B cell (primary cell): ENCODE results near the gene ZNF254. TPM values are rescaled to one million over a fixed set of nuclear protein-coding genes. Genes with fewer than 3 reads are reported as not detected.

ENCODE experiments used
- ATAC-seq: fragments of 200-7000 bp; cut with Tn5 transposase; one replicate; pipeline ENCODE4 v1.10.0; 2021; ENCODE audit warnings: low read depth, mild to moderate bottlenecking, moderate number of reproducible peaks, moderate library complexity
- CTCF ChIA-PET: fragments of 350-600 bp; sonication (Branson Sonifier 250); formaldehyde crosslinking; loops from one replicate; lab custom pipeline; 2021; ENCODE audit warnings: antibody characterized with exemption, inconsistent platforms; lab: Charles Lee
- POLR2A ChIA-PET: fragments of 350-600 bp; sonication (Branson Sonifier 250); formaldehyde crosslinking; loops from one replicate; lab custom pipeline; 2021; ENCODE audit warnings: antibody characterized with exemption; lab: Charles Lee
- DNase-seq: peaks from one replicate; pipeline ENCODE4 v3.0.0; 2013
- H2AFZ ChIP-seq: 2 replicates; pipeline ENCODE4 v1.6.1; 2012; ENCODE audit warnings: mild to moderate bottlenecking, low read depth, low read length; ENCODE audit not compliant: insufficient read depth, poor library complexity, severe bottlenecking
- H3K27ac ChIP-seq, 2 donors: 1 replicate in 1 of 2; 2 replicates in 1 of 2; pipeline ENCODE4 v1.5.1; 2012 to 2013; ENCODE audit warnings: low read length in 2 of 2, mild to moderate bottlenecking in 2 of 2, moderate library complexity in 1 of 2
- H3K27me3 ChIP-seq, 4 experiments: fragments of 200-600 bp in 1 of 4; sonication (generic) in 1 of 4; replicated peaks in 1 of 4; 1 replicate in 2 of 4; 2 replicates in 2 of 4; pipeline versions ENCODE4 v1.6.1 to v1.7.0; 2013 to 2016; ENCODE audit warnings: low read length in 3 of 4, mild to moderate bottlenecking in 2 of 4, mixed read lengths in 1 of 4, moderate library complexity in 1 of 4; ENCODE audit not compliant: insufficient read depth in 4 of 4, control insufficient read depth in 3 of 4; ENCODE audit errors: control extremely low read depth in 1 of 4
- H3K36me3 ChIP-seq, 2 experiments: replicated peaks in 1 of 2; 1 replicate in 1 of 2; 2 replicates in 1 of 2; pipeline versions ENCODE4 v1.6.1 to v1.7.1; 2013; ENCODE audit warnings: low read length in 1 of 2; ENCODE audit not compliant: insufficient read depth in 2 of 2, control insufficient read depth in 1 of 2; ENCODE audit errors: control extremely low read depth in 1 of 2, extremely low read depth in 1 of 2
- H3K4me1 ChIP-seq, 2 donors: fragments of 200-600 bp in 1 of 2; sonication (generic) in 1 of 2; 1 replicate in 1 of 2; 2 replicates in 1 of 2; pipeline versions ENCODE4 v1.5.1 to v1.6.1; 2013 to 2017; ENCODE audit warnings: low read length in 2 of 2; ENCODE audit not compliant: control insufficient read depth in 2 of 2, insufficient read depth in 2 of 2
- H3K4me2 ChIP-seq: replicated peaks from 2 replicates; pipeline ENCODE3; 2012; ENCODE audit warnings: mild to moderate bottlenecking, low read depth, low read length; ENCODE audit not compliant: poor library complexity, severe bottlenecking
- H3K4me3 ChIP-seq, 5 experiments: fragments of 200-600 bp in 1 of 5; sonication (generic) in 1 of 5; 1 replicate in 3 of 5; 2 replicates in 2 of 5; pipeline versions ENCODE4 v1.5.1 to v1.7.0; 2011 to 2016; ENCODE audit warnings: low read length in 4 of 5, mild to moderate bottlenecking in 4 of 5, low read depth in 2 of 5, control low read depth in 1 of 5, moderate library complexity in 1 of 5; ENCODE audit not compliant: insufficient read depth in 1 of 5; ENCODE audit errors: control extremely low read depth in 1 of 5, extremely low read depth in 1 of 5
- H3K79me2 ChIP-seq: fragments of 200-600 bp; sonication (generic); one replicate; pipeline ENCODE4 v1.6.0; 2016; ENCODE audit warnings: low read length; ENCODE audit not compliant: control insufficient read depth, insufficient read depth
- H3K9ac ChIP-seq: fragments of 200-600 bp; sonication (generic); 2 replicates; pipeline ENCODE4 v1.6.1; 2017; ENCODE audit warnings: mild to moderate bottlenecking, low read length, moderate library complexity
- H3K9me3 ChIP-seq, 3 donors: one replicate each; pipeline versions ENCODE4 v1.6.1 to v1.7.1; 2013; ENCODE audit warnings: low read length in 2 of 3; ENCODE audit not compliant: control insufficient read depth in 2 of 3, insufficient read depth in 1 of 3; ENCODE audit errors: control extremely low read depth in 1 of 3
- H4K20me1 ChIP-seq: 2 replicates; pipeline ENCODE4 v1.6.0; 2012; ENCODE audit warnings: mild to moderate bottlenecking, low read length; ENCODE audit not compliant: insufficient read depth, control insufficient read depth, poor library complexity, severe bottlenecking
- H3K27ac Mint-ChIP-seq: one replicate; pipeline ENCODE4 v1.8.0; 2021; ENCODE audit warnings: mixed read lengths
- H3K27me3 Mint-ChIP-seq: one replicate; pipeline ENCODE4 v1.8.0; 2021; ENCODE audit warnings: mixed read lengths
- H3K4me1 Mint-ChIP-seq: one replicate; pipeline ENCODE4 v1.8.0; 2021; ENCODE audit warnings: mixed read lengths
- H3K4me3 Mint-ChIP-seq: one replicate; pipeline ENCODE4 v1.8.0; 2021; ENCODE audit warnings: mixed read lengths
- H3K9me3 Mint-ChIP-seq: one replicate; pipeline ENCODE4 v1.8.0; 2022; ENCODE audit warnings: mixed read lengths; ENCODE audit not compliant: insufficient read depth
- CTCF ChIP-seq: fragments of 200-600 bp; IDR thresholded peaks from one replicate; pipeline ENCODE4 v1.8.0; 2022; ENCODE audit warnings: antibody characterized with exemption, mild to moderate bottlenecking
- EZH2 ChIP-seq: IDR thresholded peaks from 2 replicates; pipeline ENCODE4 v1.6.1; 2012; ENCODE audit warnings: borderline replicate concordance, low read depth, mild to moderate bottlenecking, moderate library complexity, low read length; ENCODE audit not compliant: insufficient read depth, poor library complexity, severe bottlenecking
- WGBS: methylation state at CpG from one replicate; pipeline ENCODE4 v1.1.5; 2013; ENCODE audit warnings: missing lambda C conversion rate; ENCODE audit not compliant: insufficient coverage; 5-methylcytosine and 5-hydroxymethylcytosine counted together
- intact Hi-C: fragments of 100-400 bp; cut with micrococcal nuclease; formaldehyde crosslinking; loops from one replicate; pipeline ENCODE4 v1.10.0; 2022
- polyA plus RNA-seq: library from polyadenylated mRNA; depleted of rRNA; stranded (reverse); fragments of >200 nt; gene quantifications from 2 replicates; pipeline ENCODE4 v1.2.3, GENCODE V29; 2012
- total RNA-seq, 2 donors: library from RNA; stranded (reverse); fragments of 120-200 nt in 1 of 2; gene quantifications; 1 replicate in 1 of 2; 2 replicates in 1 of 2; pipeline versions ENCODE4 v1.2.3 to v1.2.4, GENCODE V29; 2013 to 2022

The ZNF254 gene
- total and polyA plus RNA-seq, 2 donors (not counting 1 experiment from before 2014, with no cell fraction given) = 4.2 to 28.8 TPM

GRCh38 chr19:24063295-24063694, 23.7 kb upstream of the ZNF254 start:
- Histone ChIP-seq H3K4me2 (no peak overlapping the region), H3K27me3 (no peaks in the 10 kb centered on the region), H3K4me1 (no peaks in the 10 kb centered on the region), H3K27ac (no peak overlapping the region), H3K9me3 (no peaks in the 10 kb centered on the region), H4K20me1 (no peaks in the 10 kb centered on the region), H3K9ac (no peak overlapping the region), H2AFZ (no peak overlapping the region), H3K36me3 (peaks cover 3 to 40% of the 10 kb centered on the region in 2 experiments), H3K4me3 (no peak overlapping the region), H3K79me2 (no peaks in the 10 kb centered on the region)
- Mint-ChIP-seq H3K4me3 (no peak overlapping the region), H3K27ac (no peak overlapping the region), H3K4me1 (no peaks in the 10 kb centered on the region), H3K9me3 (no peaks in the 10 kb centered on the region), H3K27me3 (no peaks in the 10 kb centered on the region)
- CTCF ChIA-PET = interaction anchor here (0.6 kb wide), 1 partner anchor 361 kb away, joined by 3 read pairs; no protein-coding TSS in a partner anchor
- TF ChIP-seq CTCF (no peak), EZH2 (no peak)
- intact Hi-C loops = no loop called here
- POLR2A ChIA-PET = no interaction called here
- ATAC-seq (no peak), DNase-seq (no peak)
- 100% methylated on average over 3 of the region's 5 CpGs for WGBS

- no peaks in the 10 kb centered on the region for H3K4me1 ChIP-seq
- ChIA-PET POLR2A (no interaction called here), CTCF (no interaction called here)
- no peaks in the 10 kb centered on the region for H3K9me3 ChIP-seq
- no peaks in the 10 kb centered on the region for H3K27me3 ChIP-seq
- peaks cover 0 to 41% of the 10 kb centered on the region in 2 experiments for H3K36me3 ChIP-seq
- DNase-seq = no peak
- no CpG with 5 or more reads among the region's 1 CpG for WGBS
- H2AFZ ChIP-seq = no peak overlapping the region
- H4K20me1 ChIP-seq = no peaks in the 10 kb centered on the region
- H3K4me3 ChIP-seq = no peak overlapping the region
- H3K79me2 ChIP-seq = no peaks in the 10 kb centered on the region
- no peak overlapping the region for H3K27ac ChIP-seq
- H3K9ac ChIP-seq = no peak overlapping the region
- no peak overlapping the region for H3K4me3 Mint-ChIP-seq
- H3K4me1 Mint-ChIP-seq = no peaks in the 10 kb centered on the region
- intact Hi-C loops = no loop called here
- H3K9me3 Mint-ChIP-seq = no peaks in the 10 kb centered on the region
- no peak overlapping the region for H3K27ac Mint-ChIP-seq
- TF ChIP-seq CTCF (no peak), EZH2 (no peak)
- H3K27me3 Mint-ChIP-seq = no peaks in the 10 kb centered on the region
- no peak overlapping the region for H3K4me2 ChIP-seq
- ATAC-seq = no peak
These were observed 22.8 kb upstream of the ZNF254 start for GRCh38 chr19:24064175-24064574.
